ENCODE measurements around the gene ZNF681.
A peak's percentile ranks its signal among the peaks of the same experiment; 100 is the strongest.
"Not testable (repeated sequence)": the region's sequence is repeated elsewhere in the genome, so short reads cannot be mapped to it uniquely, and the experiment has no call there.

ZNF681 gene

DNA sequence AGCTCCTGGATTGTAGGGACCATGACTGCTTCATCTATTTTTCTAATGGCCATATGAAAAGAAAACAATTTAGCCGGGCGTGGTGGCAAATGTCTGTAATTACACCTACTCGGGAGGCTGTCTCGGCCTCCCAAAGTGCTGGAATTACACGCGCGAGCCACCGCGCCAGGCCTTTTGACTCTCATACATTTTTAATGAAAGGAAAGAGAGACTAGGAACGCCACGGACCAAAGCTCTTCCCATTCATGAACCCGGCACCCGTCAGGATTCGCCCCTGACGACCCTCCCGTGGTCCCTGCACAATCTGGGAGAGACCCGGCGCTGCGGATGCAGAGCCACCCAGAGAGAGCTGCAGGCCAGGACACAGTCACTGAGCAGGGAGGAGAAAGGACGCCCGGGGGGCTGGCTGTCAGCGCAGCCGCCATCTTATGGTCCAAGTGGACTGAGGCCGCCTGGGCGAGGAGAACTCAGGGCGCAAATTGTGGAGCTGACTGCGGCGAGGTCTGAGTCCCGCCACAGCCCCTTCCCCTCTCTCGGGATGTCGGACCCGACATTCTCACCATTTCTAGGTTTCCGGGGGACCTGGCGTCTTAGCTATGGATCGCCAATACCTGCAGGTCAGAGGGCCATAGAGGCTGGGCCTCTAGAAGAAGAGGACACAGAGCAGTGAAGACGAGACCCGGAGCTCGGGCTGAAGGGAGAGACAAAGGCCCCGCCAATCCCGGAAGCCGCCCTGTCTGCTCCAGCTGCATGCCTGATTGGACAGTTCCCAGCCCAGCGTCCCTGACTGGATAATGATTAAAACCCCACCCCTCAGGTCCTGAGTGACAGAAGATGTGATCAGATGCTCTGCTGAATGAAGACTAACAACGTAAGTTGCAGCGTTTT is at the start of gene ZNF681:
Gene ZNF681 (minus strand): TSS at position 705 of the 888 bp plus-strand sequence. CDS start 142 bp downstream, at position 563.
- peak; percentile 83 to 85 for DNase-seq

GRCh38 chr19:23804676-23805075 is 46.0 kb upstream of the ZNF681 start:
- DNase-seq, result no peak

GRCh38 chr19:23802290-23802689 is 43.6 kb upstream of the ZNF681 start:
- no peak for DNase-seq

GRCh38 chr19:23801803-23802202 is 43.1 kb upstream of the ZNF681 start:
- no peak for DNase-seq

DNA sequence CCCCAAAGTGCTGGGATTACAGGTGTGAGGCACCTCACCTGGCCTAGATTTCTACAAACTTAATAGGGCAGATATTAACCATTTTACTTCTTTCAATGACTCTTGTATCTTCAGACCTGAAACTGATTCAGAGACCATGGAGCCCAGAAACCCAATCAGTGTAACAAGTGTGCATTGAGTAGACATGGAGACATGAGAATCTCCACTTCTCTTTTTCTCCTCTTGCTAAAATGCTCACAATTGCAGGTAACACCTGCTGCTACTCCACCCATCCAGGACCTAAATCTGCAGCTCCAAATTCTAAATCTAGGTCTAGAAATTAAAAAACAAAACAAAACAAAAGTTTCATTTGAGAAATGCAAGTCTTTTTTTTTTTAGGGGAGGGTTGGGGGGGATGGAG is 42.2 kb upstream of the ZNF681 start:
- no peak for DNase-seq

DNA sequence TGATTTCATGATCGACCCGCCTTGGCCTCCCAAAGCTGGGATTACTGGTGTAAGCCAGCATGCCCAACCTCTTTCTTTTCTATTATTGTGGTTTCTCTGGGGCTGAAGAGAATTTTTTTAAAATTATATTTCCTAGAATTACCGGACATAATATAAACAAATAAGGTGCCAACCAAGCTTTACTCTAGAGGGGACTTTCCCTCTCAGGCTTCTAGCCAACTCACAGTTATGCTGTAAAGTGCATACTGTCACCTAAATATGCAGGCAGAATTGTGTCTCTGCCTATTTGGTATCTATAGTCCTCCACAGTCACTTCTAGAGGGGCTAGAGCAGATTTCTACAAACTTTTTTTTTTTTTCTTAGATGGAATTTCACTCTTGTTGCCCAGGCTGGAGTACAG is 41.6 kb upstream of the ZNF681 start:
- DNase-seq, result no peak

DNA sequence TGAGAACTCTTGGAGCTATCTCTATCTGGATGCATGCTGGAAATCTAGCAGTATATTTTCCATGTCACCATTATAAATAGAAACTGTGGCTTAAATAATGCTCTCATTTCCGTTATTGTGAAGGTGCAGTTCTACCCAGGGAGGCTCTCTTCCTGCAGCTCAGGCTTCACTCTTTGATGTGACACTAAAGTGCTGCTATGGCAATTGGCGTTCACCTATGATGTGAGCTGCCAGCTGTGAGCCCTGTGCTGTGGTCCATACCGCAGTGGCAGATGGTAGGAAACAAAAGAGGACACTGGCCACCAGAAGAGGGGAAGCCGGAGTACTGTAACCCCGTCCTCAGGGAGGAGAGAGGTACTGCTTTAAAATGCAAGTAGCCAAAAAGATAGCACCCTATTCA is 40.6 kb upstream of the ZNF681 start:
- peak in 1 of 2 donors; percentile 2 for DNase-seq

- DNase-seq, result no peak
Observed at GRCh38 chr19:23795462-23795861, 36.8 kb upstream of the ZNF681 start.

- DNase-seq, result no peak
Observed at GRCh38 chr19:23792784-23793183, 34.1 kb upstream of the ZNF681 start.

DNA sequence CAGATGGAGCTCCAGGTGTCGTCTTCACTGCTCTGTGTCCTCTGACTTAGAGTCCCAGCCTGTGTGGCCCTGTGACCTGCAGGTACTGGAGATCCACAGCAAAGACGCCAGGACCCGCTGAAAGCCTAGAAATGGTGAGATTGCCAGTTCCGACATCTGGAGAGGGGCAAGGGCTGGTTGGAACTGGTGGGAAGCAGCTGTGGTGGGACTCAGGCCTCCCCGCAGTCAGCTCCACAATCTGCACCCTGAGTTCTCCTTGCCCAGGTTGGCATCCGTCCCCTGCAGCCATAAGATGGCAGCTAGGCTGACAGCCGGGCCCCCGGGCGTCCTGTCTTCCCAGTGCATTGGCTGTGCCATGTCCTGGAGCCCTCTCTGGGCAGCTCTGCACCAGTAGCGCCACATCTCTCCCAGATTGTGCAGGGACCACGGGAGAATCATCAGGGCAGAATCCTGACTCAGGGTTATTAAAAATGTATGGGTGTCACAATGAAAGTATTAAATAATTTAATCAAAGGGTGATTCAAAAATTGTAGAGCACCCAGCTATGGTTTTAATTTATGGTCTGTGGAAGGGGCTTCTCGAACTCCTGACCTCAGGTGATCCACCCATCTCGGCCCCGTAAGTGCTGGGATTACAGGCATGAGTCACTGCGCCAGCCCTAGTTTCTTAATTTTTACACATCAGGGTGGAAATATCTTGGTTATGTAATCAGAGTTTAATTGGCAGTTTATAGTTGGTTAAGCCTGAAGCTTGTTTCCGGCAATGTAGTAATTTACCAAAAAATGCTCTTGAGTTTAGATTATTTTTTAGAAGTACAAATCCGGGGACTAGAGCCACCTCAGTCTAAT is 32.2 kb upstream of the ZNF681 start:
- no peak for DNase-seq

DNA sequence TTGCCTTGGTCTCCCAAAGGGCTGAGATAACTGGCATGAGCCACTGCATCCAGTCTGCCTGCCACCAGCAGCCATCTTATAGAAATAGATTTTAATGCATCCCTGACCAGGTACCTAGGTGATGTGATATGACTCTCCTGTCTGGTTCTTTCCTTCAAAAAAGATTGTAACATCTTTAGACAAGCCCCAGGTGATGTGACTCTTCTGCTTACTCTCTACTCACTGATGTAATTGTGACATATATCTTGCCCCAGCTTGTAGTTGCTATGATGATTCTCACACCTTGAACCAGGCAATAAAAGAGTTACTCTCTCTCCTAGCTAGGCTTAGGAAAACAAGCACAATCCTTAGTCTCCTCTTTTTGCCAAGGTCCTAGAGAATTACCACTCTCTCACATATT is 30.6 kb upstream of the ZNF681 start:
- no peak for DNase-seq

GRCh38 chr19:23788411-23788810 is 29.7 kb upstream of the ZNF681 start:
- no peak for DNase-seq

- no peak for DNase-seq
Observed at GRCh38 chr19:23787106-23787505, 28.4 kb upstream of the ZNF681 start.

- DNase-seq, result no peak
Observed at GRCh38 chr19:23785982-23786381, 27.3 kb upstream of the ZNF681 start.

DNA sequence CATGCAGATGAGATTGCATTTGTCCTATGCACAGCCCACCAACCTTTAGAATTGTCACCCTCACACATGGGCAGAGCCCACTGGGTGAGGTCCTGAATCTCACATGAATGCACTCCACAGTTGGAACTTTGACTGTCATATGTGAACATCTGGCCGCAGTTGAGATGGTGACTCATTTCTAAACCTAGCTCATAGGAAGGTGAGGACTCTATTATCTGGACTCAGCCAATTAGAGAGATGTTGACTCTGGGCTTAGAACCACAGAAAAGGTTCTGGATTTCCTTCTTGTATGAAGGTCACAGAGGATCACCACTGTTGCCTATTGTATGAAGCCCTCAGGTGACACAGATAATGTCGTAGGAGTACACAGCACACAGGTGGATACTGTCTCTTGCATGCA is 25.6 kb upstream of the ZNF681 start:
- DNase-seq, result no peak

GRCh38 chr19:23783636-23784035 is 24.9 kb upstream of the ZNF681 start:
- no peak for DNase-seq

- no peak for DNase-seq
Observed at GRCh38 chr19:23779645-23780044, 21.0 kb upstream of the ZNF681 start.

GRCh38 chr19:23778566-23778965 is 19.9 kb upstream of the ZNF681 start:
- no peak for DNase-seq

GRCh38 chr19:23778036-23778435 is 19.3 kb upstream of the ZNF681 start:
- not testable (repeated sequence) for DNase-seq

- no peak for DNase-seq
Observed at GRCh38 chr19:23777216-23777615, 18.5 kb upstream of the ZNF681 start.

DNA sequence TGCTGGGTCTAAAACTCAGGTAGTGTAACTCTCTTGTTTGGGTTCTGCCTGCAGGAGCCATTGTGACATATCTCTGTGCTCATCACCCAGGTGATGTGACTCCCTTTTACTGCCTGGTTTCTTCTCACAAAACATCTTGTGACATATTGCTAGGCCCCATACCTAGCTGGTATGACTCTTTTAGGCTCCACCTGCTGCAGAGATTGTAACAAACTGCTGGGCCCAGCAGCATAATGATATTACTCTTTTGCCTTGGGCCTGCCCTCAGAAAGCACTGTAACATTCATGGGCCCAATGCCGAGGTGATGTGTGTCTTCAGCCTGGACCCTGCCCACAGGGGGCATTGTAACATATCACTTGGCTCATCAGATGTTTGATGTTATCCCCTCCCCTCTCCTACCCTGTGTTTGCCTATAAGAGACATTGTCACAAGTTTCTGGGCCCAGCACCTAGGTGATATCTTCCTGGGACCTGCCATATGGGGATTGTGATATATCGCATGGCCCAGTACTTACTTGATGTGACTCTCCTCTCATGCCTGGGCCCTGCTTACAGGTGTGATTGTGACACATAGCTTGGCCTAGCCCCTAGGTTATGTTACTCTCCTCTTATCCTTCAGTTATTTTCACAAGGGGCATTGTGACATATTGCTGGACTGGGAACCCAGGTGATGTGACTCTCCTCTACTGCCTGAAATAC is 18.0 kb upstream of the ZNF681 start:
- no peak for DNase-seq

DNA sequence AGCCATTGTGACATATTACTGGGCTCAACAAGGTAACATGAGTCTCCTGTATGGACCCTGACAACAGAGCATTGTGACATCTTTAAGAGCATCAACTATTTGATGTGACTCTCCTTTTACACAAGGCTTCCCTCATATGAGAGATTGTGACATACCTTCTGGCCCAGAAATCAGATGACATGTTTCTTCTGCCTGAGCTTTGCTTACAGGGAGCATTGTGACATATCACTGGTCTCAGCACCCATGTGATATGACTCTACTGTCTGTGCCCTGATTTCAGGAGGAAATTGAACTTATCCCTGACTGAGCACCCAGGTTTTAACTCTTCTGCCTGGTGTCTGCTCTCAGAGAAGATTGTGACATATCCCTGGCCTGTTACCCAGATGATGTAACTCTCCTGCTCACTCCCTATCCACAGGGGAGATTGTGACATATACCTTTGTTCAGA is 15.9 kb upstream of the ZNF681 start:
- DNase-seq, result no peak

DNA sequence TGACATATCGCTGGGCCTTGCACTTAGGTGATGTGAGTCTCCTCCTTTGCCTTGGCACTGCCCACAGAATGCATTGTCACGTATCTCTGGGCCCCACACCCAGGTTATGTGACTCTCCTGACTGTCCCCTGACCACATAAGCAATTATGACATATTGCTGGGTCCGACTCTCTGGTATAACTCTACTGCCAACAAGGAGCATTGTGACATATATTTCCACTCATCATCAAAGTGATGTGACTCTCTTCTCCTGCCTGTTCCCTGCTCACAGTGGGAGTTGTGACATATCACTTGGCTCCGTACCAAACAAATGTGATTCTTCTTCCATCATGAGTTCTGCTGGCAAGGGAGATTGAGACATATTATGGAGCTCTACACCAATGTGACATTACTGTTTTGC is 15.4 kb upstream of the ZNF681 start:
- DNase-seq, result no peak
